ENCODE results near the gene UBASH3A. TPM values are rescaled to one million over a fixed set of nuclear protein-coding genes. Genes with fewer than 3 reads are reported as not detected.

The UBASH3A gene
- total and polyA plus RNA-seq, 8 donors = 0.18 to 4.6 (median 0.31) TPM; not detected in 1

DNA sequence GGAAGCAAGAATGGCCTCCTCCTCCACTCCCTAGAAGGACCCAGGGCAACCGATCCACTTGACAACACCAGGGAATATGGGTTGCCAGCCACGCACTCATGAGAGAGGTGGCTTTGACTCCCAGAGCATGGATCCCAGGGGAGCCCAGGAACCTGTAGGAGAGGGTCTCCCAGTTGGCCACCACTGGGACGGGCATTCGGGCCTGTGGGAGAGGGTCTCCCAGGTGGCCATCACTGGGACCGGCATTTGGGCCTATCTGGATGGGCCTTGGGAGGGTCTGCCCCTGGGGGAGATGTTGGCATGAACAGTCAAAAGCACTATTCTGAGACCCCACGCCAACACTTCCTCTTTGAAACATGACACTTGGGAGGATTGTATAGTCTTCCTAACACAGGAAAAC is 37.9 kb upstream of the UBASH3A start:
- Histone ChIP-seq H3K9me3 (no peaks in the 10 kb centered on the region), H3K4me1 (peaks cover 0 to 20% (median 5%) of the 10 kb centered on the region in 4 donors), H3K4me3 (peak overlapping the region in 3 of 4 donors; percentile 19 to 35 (median 31)), H3K27me3 (peaks cover 0 to 62% (median 0%) of the 10 kb centered on the region in 3 donors), H3K36me3 (no peaks in the 10 kb centered on the region), H3K27ac (peak overlapping the region; percentile 23 to 79 (median 71))
- intact Hi-C loops (cut with DNase I; ENCODE audit: low total_unique reads) = no loop called here
- TF ChIP-seq, protein P1, sequence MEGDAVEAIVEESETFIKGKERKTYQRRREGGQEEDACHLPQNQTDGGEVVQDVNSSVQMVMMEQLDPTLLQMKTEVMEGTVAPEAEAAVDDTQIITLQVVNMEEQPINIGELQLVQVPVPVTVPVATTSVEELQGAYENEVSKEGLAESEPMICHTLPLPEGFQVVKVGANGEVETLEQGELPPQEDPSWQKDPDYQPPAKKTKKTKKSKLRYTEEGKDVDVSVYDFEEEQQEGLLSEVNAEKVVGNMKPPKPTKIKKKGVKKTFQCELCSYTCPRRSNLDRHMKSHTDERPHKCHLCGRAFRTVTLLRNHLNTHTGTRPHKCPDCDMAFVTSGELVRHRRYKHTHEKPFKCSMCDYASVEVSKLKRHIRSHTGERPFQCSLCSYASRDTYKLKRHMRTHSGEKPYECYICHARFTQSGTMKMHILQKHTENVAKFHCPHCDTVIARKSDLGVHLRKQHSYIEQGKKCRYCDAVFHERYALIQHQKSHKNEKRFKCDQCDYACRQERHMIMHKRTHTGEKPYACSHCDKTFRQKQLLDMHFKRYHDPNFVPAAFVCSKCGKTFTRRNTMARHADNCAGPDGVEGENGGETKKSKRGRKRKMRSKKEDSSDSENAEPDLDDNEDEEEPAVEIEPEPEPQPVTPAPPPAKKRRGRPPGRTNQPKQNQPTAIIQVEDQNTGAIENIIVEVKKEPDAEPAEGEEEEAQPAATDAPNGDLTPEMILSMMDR (IDR thresholded peaks at IDR 0.05) = no peak
- TF ChIP-seq POLR2A (IDR thresholded peaks at IDR 0.05) = no peak
- DNase-seq = no peak
- 79 to 89% (median 82%) methylated on average over 5 to 6 of the region's 6 CpGs for WGBS, 5 donors

DNA sequence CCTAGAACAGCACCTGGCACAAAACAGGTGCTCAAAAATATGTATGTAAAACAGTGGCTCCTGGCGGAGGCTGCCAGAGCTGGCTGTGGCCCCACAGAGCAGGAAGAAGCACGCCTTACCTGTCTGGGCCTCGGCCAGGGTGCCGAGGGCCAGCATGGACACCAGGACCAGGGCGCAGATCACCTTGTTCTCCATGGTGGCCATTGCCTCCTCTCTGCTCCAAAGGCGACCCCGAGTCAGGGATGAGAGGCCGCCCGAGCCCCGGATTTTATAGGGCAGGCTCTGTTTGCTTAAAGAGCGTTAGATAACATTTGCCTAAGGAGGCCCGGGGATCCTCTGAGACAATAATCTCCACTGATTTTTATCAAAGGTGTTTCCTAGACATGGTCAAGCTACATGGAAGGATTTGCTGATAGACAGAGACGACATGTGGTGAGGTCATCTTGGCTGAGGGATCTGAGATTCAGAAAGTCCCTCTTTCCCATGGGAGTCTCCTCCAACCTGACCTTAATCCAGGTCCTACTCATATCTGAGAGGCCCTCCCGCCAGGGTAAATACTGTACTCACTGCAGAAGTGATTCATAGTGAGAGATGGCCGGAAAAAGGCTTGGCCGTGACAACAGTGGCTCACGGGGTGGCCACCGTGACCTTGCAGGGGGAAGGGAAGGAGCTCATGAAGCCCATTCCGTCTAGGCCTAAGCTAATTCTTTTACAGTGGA is 37.3 kb upstream of the UBASH3A start, which contains the start of gene TFF1:
Gene TFF1 (minus strand): TSS at position 244 of the 719 bp plus-strand sequence. CDS start 40 bp downstream, at position 204.
- H3K36me3 ChIP-seq = no peaks in the 10 kb centered on the region
- no peaks in the 10 kb centered on the region for H3K9me3 ChIP-seq
- peak within 1 kb of the TSS; percentile 23 to 79 (median 72) for H3K27ac ChIP-seq
- peaks cover 0 to 20% (median 7%) of the 10 kb centered on the region in 4 donors for H3K4me1 ChIP-seq
- H3K27me3 ChIP-seq = peaks cover 0 to 65% (median 0%) of the 10 kb centered on the region in 3 donors
- no peak for TF ChIP-seq EP300 (IDR thresholded peaks at IDR 0.05)
- TF ChIP-seq POLR2AphosphoS5 (IDR thresholded peaks at IDR 0.05) = peak in 2 of 3 donors; percentile 72 to 87
- TF ChIP-seq, protein P1 (IDR thresholded peaks at IDR 0.05) = peak in 1 of 7 experiments; percentile 7
- no peak for TF ChIP-seq POLR2A (IDR thresholded peaks at IDR 0.05)
- intact Hi-C loops (cut with DNase I; ENCODE audit: low total_unique reads) = no loop called here
- 35 to 75% (median 41%) methylated on average over 19 of the region's 19 CpGs for WGBS, 5 donors
- peak; percentile 79 to 88 for DNase-seq
- peak within 1 kb of the TSS in 3 of 4 donors; percentile 19 to 35 (median 31) for H3K4me3 ChIP-seq

GRCh38 chr21:42367367-42368165 is 36.1 kb upstream of the UBASH3A start:
- 81 to 88% (median 86%) methylated on average over 14 of the region's 14 CpGs for WGBS, 5 donors
- Histone ChIP-seq H3K4me1 (peaks cover 0 to 20% (median 7%) of the 10 kb centered on the region in 4 donors), H3K27ac (peak overlapping the region in 4 of 5 donors; percentile 52 to 79 (median 69)), H3K4me3 (no peak overlapping the region), H3K27me3 (peaks cover 0 to 54% (median 0%) of the 10 kb centered on the region in 3 donors), H3K9me3 (no peaks in the 10 kb centered on the region), H3K36me3 (no peaks in the 10 kb centered on the region)
- DNase-seq = peak in 1 of 2 donors; percentile 54
- TF ChIP-seq, protein P1 (IDR thresholded peaks at IDR 0.05) = no peak
- no peak for TF ChIP-seq POLR2A (IDR thresholded peaks at IDR 0.05)
- TF ChIP-seq POLR2AphosphoS5 (IDR thresholded peaks at IDR 0.05) = no peak
- TF ChIP-seq EP300 (IDR thresholded peaks at IDR 0.05) = no peak
- intact Hi-C loops (cut with DNase I; ENCODE audit: low total_unique reads) = no loop called here

- H3K9me3 ChIP-seq = no peaks in the 10 kb centered on the region
- H3K27ac ChIP-seq = peak overlapping the region in 1 of 5 donors; percentile 18
- intact Hi-C loops (cut with DNase I; ENCODE audit: low total_unique reads) = no loop called here
- H3K36me3 ChIP-seq = peaks cover 0 to 4% (median 0%) of the 10 kb centered on the region in 4 donors
- H3K4me3 ChIP-seq = no peak overlapping the region
- 83 to 93% (median 87%) methylated on average over 9 to 16 of the region's 16 CpGs for WGBS, 5 donors
- peaks cover 0 to 51% (median 0%) of the 10 kb centered on the region in 3 donors for H3K27me3 ChIP-seq
- H3K4me1 ChIP-seq = peaks cover 0 to 14% (median 8%) of the 10 kb centered on the region in 4 donors
- TF ChIP-seq EP300 (IDR thresholded peaks at IDR 0.05) = no peak
- TF ChIP-seq, protein P1 (IDR thresholded peaks at IDR 0.05) = no peak
- no peak for TF ChIP-seq POLR2A (IDR thresholded peaks at IDR 0.05)
- no peak for TF ChIP-seq POLR2AphosphoS5 (IDR thresholded peaks at IDR 0.05)
- no peak for DNase-seq
Observed at GRCh38 chr21:42369821-42370220, 33.9 kb upstream of the UBASH3A start.
